ENCODE data around the gene TKT.

GRCh38 chr3:53200501-53201498 is 55.0 kb downstream of the TKT start:
- TF ChIP-seq CTCF (IDR thresholded peaks at IDR 0.05) (no peak), ZFX (IDR thresholded peaks at IDR 0.05; ENCODE audit: borderline replicate concordance) (no peak)

All from 22Rv1 (cell line).